Smooth muscle cell (in vitro differentiated cells): Measurements from ENCODE around the gene FDX1. TPM values are rescaled to one million over a fixed set of nuclear protein-coding genes. Genes with fewer than 3 reads are reported as not detected.
"Not testable (repeated sequence)": the region's sequence is repeated elsewhere in the genome, so short reads cannot be mapped to it uniquely, and the experiment has no call there.

Source experiments
- DNase-seq: peaks from one replicate; lab custom pipeline; 2025; ENCODE audit not compliant: unreplicated experiment; lab: John Stamatoyannopoulos, UW
- H2AFZ ChIP-seq: fragments of 200-600 bp; sonication (generic); 2 replicates; pipeline ENCODE4 v1.6.0; 2016; ENCODE audit warnings: antibody characterized with exemption, low read depth, mild to moderate bottlenecking
- H3F3A ChIP-seq: fragments of 200-600 bp; sonication (generic); 2 replicates; pipeline ENCODE4 v1.6.0; 2017; ENCODE audit warnings: antibody characterized with exemption, low read depth
- H3K27ac ChIP-seq: fragments of 200-600 bp; sonication (generic); 2 replicates; pipeline ENCODE4 v1.5.1; 2016; ENCODE audit warnings: low read depth, mild to moderate bottlenecking
- H3K27me3 ChIP-seq: fragments of 200-600 bp; sonication (generic); 2 replicates; pipeline ENCODE4 v1.6.1; 2016; ENCODE audit warnings: low read depth, mild to moderate bottlenecking
- H3K36me3 ChIP-seq: fragments of 200-600 bp; sonication (generic); 2 replicates; pipeline ENCODE4 v1.5.1; 2016; ENCODE audit warnings: low read depth
- H3K4me1 ChIP-seq: fragments of 200-600 bp; sonication (generic); 2 replicates; pipeline ENCODE4 v1.5.1; 2016; ENCODE audit warnings: low read depth
- H3K4me2 ChIP-seq: fragments of 200-600 bp; sonication (generic); 2 replicates; pipeline ENCODE4 v1.6.0; 2016; ENCODE audit warnings: mild to moderate bottlenecking
- H3K4me3 ChIP-seq: fragments of 200-600 bp; sonication (generic); 2 replicates; pipeline ENCODE4 v1.5.1; 2016; ENCODE audit warnings: mild to moderate bottlenecking
- H3K79me2 ChIP-seq: fragments of 200-600 bp; sonication (generic); 2 replicates; pipeline ENCODE4 v1.6.0; 2016; ENCODE audit warnings: low read depth, mild to moderate bottlenecking
- H3K9ac ChIP-seq: fragments of 200-600 bp; sonication (generic); 2 replicates; pipeline ENCODE4 v1.6.0; 2016; ENCODE audit warnings: low read depth
- H3K9me3 ChIP-seq: fragments of 200-600 bp; sonication (generic); replicated peaks from 2 replicates; pipeline ENCODE4 v1.5.1; 2016; ENCODE audit warnings: low read depth
- H4K20me1 ChIP-seq: fragments of 200-600 bp; sonication (generic); 2 replicates; pipeline ENCODE4 v1.6.0; 2016; ENCODE audit warnings: low read depth
- WGBS: methylation state at CpG from one replicate; pipeline ENCODE4 v1.1.7; 2016; ENCODE audit warnings: low lambda C conversion rate; 5-methylcytosine and 5-hydroxymethylcytosine counted together
- polyA plus RNA-seq: library from polyadenylated mRNA; unstranded; fragments of >200 nt; fragmentation: Nextera tagmentation; extraction: Ambion mirVana; gene quantifications from 2 replicates; pipeline ENCODE4 v1.2.1, GENCODE V29; 2016
- total RNA-seq: library from RNA; depleted of rRNA; stranded (reverse); fragments of >200 nt; gene quantifications from 2 replicates; pipeline ENCODE4 v1.2.3, GENCODE V29; 2014
- TF ChIP-seq, protein P1 (sequence below): fragments of 200-600 bp; sonication (generic); IDR thresholded peaks from 2 replicates; pipeline ENCODE4 v1.5.1; 2017; ENCODE audit warnings: borderline replicate concordance, mild to moderate bottlenecking, antibody characterized with exemption; ENCODE audit not compliant: insufficient read depth, poor library complexity, severe bottlenecking

Gene FDX1
- total and polyA plus RNA-seq, 2 experiments from 2014 or later = 6.7 to 8.5 TPM

GRCh38 chr11:110409174-110409573, 20.6 kb upstream of the FDX1 start:
- Histone ChIP-seq H4K20me1 (no peaks in the 10 kb centered on the region), H3K36me3 (no peaks in the 10 kb centered on the region), H3K79me2 (no peaks in the 10 kb centered on the region), H2AFZ (peak overlapping the region; percentile 10), H3K4me1 (no peaks in the 10 kb centered on the region), H3K9me3 (no peaks in the 10 kb centered on the region), H3K27ac (no peak overlapping the region), H3F3A (no peaks in the 10 kb centered on the region), H3K4me2 (no peak overlapping the region), H3K27me3 (no peaks in the 10 kb centered on the region), H3K4me3 (no peak overlapping the region), H3K9ac (no peak overlapping the region)
- DNase-seq = no peak
- TF ChIP-seq, protein P1, sequence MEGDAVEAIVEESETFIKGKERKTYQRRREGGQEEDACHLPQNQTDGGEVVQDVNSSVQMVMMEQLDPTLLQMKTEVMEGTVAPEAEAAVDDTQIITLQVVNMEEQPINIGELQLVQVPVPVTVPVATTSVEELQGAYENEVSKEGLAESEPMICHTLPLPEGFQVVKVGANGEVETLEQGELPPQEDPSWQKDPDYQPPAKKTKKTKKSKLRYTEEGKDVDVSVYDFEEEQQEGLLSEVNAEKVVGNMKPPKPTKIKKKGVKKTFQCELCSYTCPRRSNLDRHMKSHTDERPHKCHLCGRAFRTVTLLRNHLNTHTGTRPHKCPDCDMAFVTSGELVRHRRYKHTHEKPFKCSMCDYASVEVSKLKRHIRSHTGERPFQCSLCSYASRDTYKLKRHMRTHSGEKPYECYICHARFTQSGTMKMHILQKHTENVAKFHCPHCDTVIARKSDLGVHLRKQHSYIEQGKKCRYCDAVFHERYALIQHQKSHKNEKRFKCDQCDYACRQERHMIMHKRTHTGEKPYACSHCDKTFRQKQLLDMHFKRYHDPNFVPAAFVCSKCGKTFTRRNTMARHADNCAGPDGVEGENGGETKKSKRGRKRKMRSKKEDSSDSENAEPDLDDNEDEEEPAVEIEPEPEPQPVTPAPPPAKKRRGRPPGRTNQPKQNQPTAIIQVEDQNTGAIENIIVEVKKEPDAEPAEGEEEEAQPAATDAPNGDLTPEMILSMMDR = no peak
- WGBS = 56% methylated on average over 3 of the region's 3 CpGs

GRCh38 chr11:110410651-110411050, 19.1 kb upstream of the FDX1 start:
- H3K4me1 ChIP-seq = no peaks in the 10 kb centered on the region
- H3K36me3 ChIP-seq = no peaks in the 10 kb centered on the region
- no peak overlapping the region for H3K4me2 ChIP-seq
- H3K27ac ChIP-seq = no peak overlapping the region
- H3F3A ChIP-seq = no peaks in the 10 kb centered on the region
- no peaks in the 10 kb centered on the region for H3K79me2 ChIP-seq
- TF ChIP-seq, protein P1 = no peak
- H4K20me1 ChIP-seq = no peaks in the 10 kb centered on the region
- H2AFZ ChIP-seq = no peak overlapping the region
- no peak overlapping the region for H3K4me3 ChIP-seq
- no peaks in the 10 kb centered on the region for H3K27me3 ChIP-seq
- no peak for DNase-seq
- H3K9me3 ChIP-seq = no peaks in the 10 kb centered on the region
- H3K9ac ChIP-seq = no peak overlapping the region
- 84% methylated on average over 1 of the region's 1 CpG for WGBS

- H3K4me2 ChIP-seq = no peak overlapping the region
- no peak for DNase-seq
- no peaks in the 10 kb centered on the region for H3F3A ChIP-seq
- H3K27me3 ChIP-seq = no peaks in the 10 kb centered on the region
- no peaks in the 10 kb centered on the region for H4K20me1 ChIP-seq
- WGBS = 96% methylated on average over 2 of the region's 2 CpGs
- H3K36me3 ChIP-seq = no peaks in the 10 kb centered on the region
- no peak overlapping the region for H3K9ac ChIP-seq
- H3K4me1 ChIP-seq = no peaks in the 10 kb centered on the region
- no peaks in the 10 kb centered on the region for H3K79me2 ChIP-seq
- no peak overlapping the region for H3K27ac ChIP-seq
- no peak overlapping the region for H3K4me3 ChIP-seq
- no peaks in the 10 kb centered on the region for H3K9me3 ChIP-seq
- TF ChIP-seq, protein P1 = no peak
- H2AFZ ChIP-seq = no peak overlapping the region
Measured at GRCh38 chr11:110415081-110415480, 14.7 kb upstream of the FDX1 start.

DNA sequence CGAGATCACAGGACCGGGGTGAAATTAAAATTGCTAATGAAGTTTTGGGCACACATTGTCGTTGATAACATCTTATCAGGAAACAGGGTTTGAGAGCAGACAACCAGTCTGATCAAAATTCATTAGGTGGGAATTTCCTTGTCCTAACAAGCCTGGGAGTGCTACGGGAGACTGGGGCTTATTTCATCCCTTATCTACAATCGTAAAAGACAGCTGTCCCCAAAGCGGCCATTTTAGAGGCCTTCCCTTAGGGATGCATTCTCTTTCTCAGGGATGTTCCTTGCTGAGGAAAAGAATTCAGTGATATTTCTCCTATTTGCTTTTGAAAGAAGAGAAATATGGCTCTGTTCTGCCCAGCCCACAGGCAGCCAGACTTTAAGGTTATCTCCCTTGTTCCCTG, 8.1 kb upstream of the FDX1 start:
- not testable (repeated sequence) for H3K36me3 ChIP-seq, H3F3A ChIP-seq, H3K9me3 ChIP-seq, H2AFZ ChIP-seq, H3K9ac ChIP-seq, H3K4me3 ChIP-seq, H3K27me3 ChIP-seq, H3K79me2 ChIP-seq, H3K27ac ChIP-seq, DNase-seq, H3K4me1 ChIP-seq, H4K20me1 ChIP-seq, H3K4me2 ChIP-seq
- 61% methylated on average over 6 of the region's 6 CpGs for WGBS
